PC-9 (cell line): ENCODE data around the gene EYS.

ENCODE experiments used
- CTCF ChIP-seq: fragments of 200-600 bp; sonication (generic); conservative IDR thresholded peaks from 2 replicates; pipeline ENCODE4 v1.6.1; 2017; ENCODE audit warnings: mixed run types, antibody characterized with exemption, mild to moderate bottlenecking, moderate library complexity
- EZH2 ChIP-seq: fragments of 200-600 bp; sonication (generic); IDR thresholded peaks from 2 replicates; pipeline ENCODE4 v1.8.0; 2017; ENCODE audit warnings: antibody characterized with exemption, low read depth

- TF ChIP-seq CTCF, result no peak
- TF ChIP-seq EZH2, result no peak
These were observed 983.5 kb downstream of the EYS start for GRCh38 chr6:64723327-64724058.
